Measurements from ENCODE around the gene PLA2G4A.

GRCh38 chr1:186994897-186995296 is 166.1 kb downstream of the PLA2G4A start:
- TF ChIP-seq CTCF (optimal IDR thresholded peaks at IDR 0.05 in 1 of 3, IDR thresholded peaks at IDR 0.05 in 1 of 3, conservative IDR thresholded peaks at IDR 0.05 in 1 of 3; ENCODE audit: extremely low read depth in 1 of 3, insufficient read depth in 2 of 3, low read length in 3 of 3), result no peak
- TF ChIP-seq EZH2 (IDR thresholded peaks at IDR 0.05; ENCODE audit: low read length), result no peak

Data from keratinocyte (primary cell).